ENCODE measurements around the gene VPS29.

GRCh38 chr12:110546339-110546738, 44.4 kb upstream of the VPS29 start:
- TF ChIP-seq CTCF (IDR thresholded peaks at IDR 0.05) (no peak), GABPB1 (CRISPR knock-in tag; IDR thresholded peaks at IDR 0.05) (no peak), IRF2 (CRISPR knock-in tag; IDR thresholded peaks at IDR 0.05; ENCODE audit: borderline replicate concordance, low read depth) (no peak)
- TF ChIP-seq, protein P1, sequence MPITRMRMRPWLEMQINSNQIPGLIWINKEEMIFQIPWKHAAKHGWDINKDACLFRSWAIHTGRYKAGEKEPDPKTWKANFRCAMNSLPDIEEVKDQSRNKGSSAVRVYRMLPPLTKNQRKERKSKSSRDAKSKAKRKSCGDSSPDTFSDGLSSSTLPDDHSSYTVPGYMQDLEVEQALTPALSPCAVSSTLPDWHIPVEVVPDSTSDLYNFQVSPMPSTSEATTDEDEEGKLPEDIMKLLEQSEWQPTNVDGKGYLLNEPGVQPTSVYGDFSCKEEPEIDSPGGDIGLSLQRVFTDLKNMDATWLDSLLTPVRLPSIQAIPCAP (CRISPR knock-in tag; IDR thresholded peaks at IDR 0.05): no peak

Measured in WTC11 (cell line).